ENCODE data around the gene FADS6.
"Not testable (repeated sequence)": the region's sequence is repeated elsewhere in the genome, so short reads cannot be mapped to it uniquely, and the experiment has no call there.

FADS6 gene

DNA sequence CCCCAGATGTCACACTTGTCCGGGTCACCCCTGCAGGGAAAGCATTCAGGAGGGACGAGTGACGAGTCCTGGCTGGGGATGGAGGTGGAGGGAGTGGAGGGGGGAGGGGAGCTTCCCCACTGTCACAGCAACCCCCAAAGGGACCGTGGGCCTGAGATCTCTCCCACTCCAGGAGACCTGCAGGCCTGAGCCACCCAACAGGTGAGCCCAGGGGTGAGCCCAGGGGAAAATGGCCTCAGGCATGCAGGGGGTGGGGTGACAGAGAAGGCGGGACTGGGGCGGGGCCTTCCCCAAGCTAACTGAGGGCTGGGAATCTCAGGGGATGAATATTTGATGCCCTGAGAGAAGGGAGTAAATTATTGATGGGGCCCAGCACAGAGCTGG, 27.2 kb upstream of the FADS6 start:
- DNase-seq, result no peak

DNA sequence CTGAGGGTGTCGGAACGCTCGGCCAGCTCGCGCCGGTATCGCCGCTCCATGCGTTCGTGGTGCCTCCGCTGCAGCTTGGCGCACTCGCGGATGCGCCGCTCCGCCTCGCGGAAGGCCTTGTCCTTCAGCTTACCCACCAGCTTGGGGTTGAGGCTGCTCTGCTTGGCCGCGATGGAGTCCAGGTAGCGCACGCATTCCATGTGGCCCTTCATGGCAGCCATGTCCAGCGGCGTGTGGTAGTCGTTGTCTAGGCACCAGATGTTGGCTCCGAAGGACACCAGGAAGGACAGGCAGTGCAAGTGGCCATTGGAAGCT, 26.8 kb upstream of the FADS6 start:
- DNase-seq, result no peak

DNA sequence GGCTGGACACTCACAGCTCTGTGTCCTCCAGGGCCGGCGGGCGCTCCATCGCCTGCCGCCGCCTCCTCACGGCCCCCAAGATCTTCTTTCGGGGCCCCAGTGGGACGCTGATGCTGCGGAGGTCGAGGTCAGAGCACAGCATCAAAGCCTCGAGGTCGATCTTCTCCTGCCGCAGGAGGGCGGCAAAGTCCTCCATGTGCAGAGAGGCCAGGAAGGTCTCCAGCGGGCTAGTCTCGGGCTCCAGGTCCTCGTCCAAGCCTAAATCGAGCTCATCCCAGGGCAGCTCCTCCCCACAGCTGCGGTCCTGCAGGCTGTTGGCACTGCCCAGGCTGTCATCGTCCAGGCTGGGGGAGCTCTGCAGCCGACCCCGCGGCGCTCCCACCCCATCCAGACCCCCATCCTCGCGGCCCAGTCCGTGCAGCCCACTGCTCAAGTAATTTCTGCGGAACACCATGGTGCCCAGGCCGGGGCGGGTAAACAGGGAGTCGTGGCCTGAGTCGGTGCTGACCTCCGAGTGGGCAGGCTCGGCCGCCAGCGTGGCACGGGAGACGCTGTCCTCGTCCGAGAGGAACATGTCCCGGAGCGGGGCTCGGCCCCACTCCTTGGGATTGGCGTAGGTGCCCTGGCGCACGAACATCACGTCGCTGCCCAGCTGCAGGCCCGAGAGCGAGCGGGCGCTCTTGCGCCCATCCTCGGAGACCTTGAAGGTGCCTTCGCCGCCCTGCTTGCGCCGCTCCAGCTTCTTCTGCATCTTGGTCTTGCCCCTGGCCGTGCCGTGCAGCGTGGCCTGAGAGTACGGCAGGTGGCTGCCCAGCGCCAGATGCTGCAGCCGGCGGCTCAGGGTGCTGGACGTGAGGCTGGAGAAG, 26.2 kb upstream of the FADS6 start:
- DNase-seq, result no peak

- no peak for DNase-seq
Observed at GRCh38 chr17:74918906-74919305, 25.5 kb upstream of the FADS6 start.

- DNase-seq, result no peak
Observed at GRCh38 chr17:74917430-74917829, 24.0 kb upstream of the FADS6 start.

DNA sequence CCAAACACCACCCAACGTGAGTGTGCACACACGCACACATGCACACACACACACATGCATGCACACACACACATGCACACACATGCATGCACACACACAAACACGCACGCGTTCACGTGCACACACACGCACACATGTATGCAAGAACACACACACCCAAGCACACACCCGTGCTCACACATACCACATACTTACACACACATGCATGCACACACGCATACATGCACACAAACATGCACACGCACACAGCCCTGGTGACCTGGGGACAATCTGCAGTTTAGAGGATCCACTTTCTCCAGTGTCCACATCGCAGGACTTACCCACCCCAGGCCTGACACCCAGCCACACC, 23.4 kb upstream of the FADS6 start:
- DNase-seq, result no peak

DNA sequence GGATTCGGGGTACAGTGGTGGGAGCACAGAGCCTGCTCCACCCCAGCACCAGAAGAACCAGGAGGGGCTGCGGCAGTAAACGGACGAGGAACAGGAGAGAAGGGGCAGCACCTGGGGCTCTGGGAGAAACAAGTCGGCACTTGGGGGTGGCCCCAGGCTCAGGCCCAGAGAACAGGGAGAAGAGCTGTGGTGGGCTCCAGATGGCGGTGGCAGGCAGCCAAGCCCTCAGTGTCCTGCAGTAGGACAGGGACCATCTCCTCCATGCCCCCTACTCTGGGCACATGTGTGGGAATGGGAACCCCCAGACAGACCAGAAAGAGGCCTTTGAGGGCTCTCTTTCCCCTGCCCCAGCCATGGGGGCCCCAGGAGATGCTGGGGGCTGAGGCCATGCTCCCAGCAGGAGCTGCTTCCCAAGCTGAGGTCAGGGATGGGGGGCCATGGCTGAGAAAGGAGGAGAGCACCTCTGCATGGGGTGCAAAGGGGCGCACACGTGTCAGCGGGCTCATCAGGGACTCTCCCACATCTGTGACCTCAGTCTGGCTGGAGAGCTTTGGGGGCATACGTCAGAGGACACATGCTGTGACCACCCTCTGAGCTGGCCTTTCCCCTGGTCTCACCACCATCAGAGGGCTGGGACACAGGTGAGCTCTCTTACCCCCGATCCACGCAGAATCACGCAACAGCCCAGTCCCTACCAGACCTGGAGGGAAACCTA, 22.9 kb upstream of the FADS6 start:
- DNase-seq, result no peak

GRCh38 chr17:74911423-74911822, 18.0 kb upstream of the FADS6 start:
- not testable (repeated sequence) for DNase-seq

GRCh38 chr17:74909097-74909496, 15.7 kb upstream of the FADS6 start:
- DNase-seq, result not testable (repeated sequence)

DNA sequence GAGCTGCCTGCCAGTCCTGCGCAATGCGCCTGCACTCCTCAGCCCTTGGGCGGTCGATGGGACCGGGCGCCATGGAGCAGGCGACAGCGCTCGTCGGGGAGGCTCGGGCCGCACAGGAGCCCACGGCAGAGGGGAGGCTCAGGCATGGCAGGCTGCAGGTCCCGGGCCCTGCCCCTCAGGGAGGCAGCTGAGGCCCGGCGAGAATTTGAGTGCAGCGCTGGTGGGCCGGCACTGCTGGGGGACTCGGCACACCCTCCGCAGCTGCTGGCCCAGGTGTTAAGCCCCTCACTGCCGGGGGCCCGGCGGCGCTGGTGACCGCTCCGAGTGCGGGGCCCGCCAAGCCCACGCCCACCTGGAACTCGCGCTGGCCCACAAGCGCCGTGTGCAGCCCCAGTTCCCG, 13.6 kb upstream of the FADS6 start:
- no peak for DNase-seq

GRCh38 chr17:74906214-74906793, 12.9 kb upstream of the FADS6 start:
- not testable (repeated sequence) for DNase-seq

DNA sequence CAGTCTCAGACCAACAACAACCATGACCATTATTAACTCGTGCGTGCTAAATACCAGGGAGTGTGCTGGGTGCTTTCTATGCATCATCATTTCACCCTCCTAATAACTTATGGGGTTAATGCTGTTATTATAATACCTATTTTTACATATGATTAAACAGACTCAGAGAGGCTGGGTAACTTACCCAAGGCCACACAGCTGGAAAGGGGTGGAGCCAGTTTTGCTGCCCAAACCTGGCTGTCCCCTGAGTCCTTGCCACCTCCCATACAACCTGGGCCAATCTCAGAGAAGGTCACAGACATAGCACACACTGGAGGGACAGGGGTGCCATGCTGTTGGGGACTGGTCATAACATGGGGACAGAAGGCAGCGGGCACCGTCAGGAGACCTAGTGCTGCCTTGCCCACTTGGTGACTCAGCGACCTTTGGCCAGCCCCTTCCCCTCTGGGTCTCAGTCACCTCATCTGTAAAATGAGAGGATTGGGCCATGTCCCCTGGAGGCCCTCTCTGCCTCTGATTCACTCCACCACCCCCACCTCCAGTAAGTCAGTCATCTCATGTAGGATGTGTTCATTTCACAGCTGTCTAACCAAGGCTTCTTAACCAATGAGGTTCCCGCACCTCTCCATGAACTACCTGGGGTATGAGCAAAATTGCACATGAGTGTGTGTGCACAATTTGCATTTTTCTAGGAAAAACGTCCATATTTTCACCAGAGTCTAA, 11.4 kb upstream of the FADS6 start:
- DNase-seq, result peak; percentile 33

GRCh38 chr17:74903671-74904070, 10.2 kb upstream of the FADS6 start:
- no peak for DNase-seq

GRCh38 chr17:74903034-74903433, 9.6 kb upstream of the FADS6 start:
- DNase-seq, result no peak

DNA sequence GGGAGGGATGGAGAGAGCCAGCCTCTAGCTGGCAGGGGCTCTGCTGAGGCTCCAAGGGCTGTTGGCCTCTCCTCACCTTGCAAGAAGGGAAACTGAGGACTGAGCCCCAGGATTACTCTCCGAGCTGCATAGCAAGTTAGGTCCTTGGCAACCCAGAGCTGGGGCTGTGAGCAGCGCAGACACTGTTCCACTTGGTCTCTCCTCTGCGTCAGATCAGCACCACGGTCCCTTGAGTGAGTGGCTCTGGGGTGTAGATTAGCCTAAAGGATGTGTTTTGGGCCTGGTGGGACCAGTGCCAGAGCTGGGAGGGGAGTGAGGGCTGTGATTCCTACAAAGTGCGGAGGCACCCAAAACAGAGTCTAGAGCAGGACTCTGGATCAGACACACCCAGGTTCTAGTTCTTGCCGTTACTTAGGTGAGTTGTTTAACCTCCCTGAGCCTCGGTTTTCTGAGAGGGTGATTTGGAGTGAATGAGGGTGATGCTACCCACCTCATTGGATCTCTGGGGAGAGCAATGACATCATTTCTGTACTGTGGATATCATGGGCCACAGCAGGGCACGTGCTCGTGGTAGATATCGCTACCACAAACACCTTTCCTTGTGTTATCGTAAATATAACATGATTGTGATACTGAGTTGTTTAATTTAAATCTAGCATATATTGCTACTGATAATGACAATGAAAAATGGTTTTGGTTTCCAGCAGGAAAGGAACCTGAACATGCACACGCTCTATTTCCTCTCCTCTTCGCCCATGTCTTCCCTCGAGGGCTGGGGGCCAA, 8.1 kb upstream of the FADS6 start:
- DNase-seq, result no peak

GRCh38 chr17:74900208-74900607, 6.8 kb upstream of the FADS6 start:
- DNase-seq, result no peak

DNA sequence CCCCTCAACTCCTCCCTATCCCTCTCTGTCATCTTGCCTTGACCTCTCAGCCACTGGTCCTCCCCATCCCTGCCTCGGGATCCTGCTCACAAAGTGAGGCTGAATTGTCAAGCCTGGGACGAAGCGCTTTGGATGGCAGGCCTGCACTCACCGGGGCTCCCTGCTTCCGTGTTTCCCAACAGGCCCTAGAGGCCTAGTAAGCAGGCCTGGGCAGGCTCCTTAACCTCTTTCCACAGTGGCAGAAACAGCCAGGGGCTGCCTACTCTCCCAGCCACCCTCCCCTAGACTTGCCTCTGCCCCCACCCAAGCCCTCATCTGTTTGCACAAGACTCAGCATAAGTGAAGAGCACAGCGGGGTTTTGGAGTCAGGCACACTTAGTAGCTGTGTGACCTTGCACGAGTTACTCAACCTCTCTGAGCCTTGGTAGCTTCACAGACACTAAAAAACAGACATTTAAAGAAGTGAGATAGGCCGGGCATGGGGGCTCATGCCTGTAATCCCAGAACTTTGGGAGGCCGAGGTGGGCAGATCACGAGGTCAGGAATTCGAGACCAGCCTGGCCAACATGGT, 5.0 kb upstream of the FADS6 start:
- DNase-seq, result no peak

DNA sequence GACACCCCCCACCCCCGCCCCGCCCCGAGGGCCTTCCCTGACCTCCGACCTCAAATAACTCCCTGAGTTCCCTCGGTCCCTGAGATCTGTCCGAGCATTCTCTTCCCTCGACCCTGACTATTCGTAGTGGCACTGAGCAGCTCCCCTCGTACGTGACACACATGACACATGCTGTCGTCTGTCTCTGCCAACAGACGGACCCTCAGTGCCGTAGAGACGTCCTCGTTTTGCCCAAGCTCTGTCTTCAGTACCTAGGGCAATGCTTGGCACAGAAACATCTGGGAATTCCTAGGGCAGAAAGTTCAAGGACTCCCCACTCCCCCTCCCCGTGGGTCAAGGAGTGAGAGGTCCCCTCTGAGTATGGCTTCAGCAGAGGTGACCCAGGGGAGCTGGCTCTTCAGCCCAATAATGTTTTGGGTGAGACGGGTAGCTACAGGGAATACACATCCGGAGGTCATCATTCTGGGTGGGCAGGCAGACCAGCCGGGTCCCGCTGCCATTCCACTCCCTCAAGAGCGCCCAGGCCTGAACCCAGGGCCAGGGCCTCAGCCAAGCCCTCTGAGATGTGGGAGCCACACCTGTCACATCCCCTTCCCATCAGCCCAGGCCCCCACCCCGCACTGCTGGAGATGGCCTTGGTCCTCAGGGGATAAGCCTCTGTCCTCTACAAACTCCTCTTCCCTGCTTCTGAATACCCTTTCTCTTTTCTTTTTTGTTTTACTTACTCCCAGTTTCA, 671 bp upstream of the FADS6 start:
- no peak for DNase-seq

DNA sequence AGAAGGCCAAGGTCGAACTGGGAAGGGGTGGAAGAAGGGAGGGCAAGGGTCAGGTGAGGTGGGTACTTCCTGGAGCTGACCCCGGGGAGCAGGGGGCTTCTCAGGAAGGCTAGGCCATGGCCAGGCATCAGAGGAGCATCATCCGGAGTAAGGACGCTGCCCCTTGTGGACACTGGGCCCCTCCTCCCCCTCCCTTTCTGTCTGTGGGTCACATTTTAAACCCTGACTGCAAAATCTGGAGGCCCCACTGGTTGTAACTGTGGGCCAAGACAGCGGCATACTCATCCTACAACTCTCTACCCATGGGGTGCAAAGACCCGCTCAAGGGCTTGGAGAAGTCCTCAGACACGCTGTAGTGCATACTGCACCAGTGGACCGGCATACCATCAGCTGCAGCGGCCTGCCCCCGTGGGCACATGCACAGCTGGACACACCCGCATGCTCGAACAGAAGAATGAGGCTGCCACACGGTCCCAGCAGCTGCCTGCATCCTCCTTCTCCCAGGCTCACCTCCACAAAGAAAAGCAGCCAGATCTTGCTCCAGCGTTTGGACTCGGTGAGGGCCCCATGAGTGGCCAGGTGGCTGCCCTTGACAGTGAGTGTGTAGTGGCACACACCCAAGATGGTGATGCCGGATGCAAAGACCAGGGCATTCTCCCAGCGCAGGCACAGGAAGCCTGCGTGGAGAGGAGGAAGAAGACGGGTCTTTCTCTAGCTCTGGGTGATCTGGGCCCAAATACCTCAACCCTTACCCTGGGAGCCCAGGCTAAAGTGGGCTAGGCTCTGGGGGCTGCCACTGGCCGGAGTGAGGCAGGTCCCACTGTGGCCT, 1.2 kb downstream of the FADS6 start:
- DNase-seq, result no peak

- no peak for DNase-seq
Observed at GRCh38 chr17:74890554-74890953, 2.9 kb downstream of the FADS6 start.

GRCh38 chr17:74888469-74888868, 5.0 kb downstream of the FADS6 start:
- no peak for DNase-seq
